K562 (cell line): ENCODE results near the gene SGPP2. TPM values are rescaled to one million over a fixed set of nuclear protein-coding genes. Genes with fewer than 3 reads are reported as not detected.

Experiments used
- CHD2 ChIP-seq: IDR thresholded peaks from 2 replicates; pipeline ENCODE4 v1.6.1; 2011; ENCODE audit warnings: low read depth, low read length
- DDX20 ChIP-seq: fragments of 450-650 bp; IDR thresholded peaks from 2 replicates; pipeline ENCODE4 v1.6.1; 2016; ENCODE audit warnings: missing genetic modification characterization, low read depth, mild to moderate bottlenecking, missing compliant biosample characterization, moderate library complexity
- DPF2 ChIP-seq: fragments of 450-650 bp; IDR thresholded peaks from 2 replicates; pipeline ENCODE4 v1.6.1; 2016
- EP400 ChIP-seq: fragments of 450-650 bp; IDR thresholded peaks from 2 replicates; pipeline ENCODE4 v1.6.1; 2017; ENCODE audit warnings: antibody characterized with exemption, mild to moderate bottlenecking, moderate library complexity
- GTF2E2 ChIP-seq: fragments of 200-800 bp; sonication (Bioruptor generic); IDR thresholded peaks from 2 replicates; pipeline ENCODE4 v1.6.1; 2016; ENCODE audit warnings: missing genetic modification characterization, missing compliant biosample characterization
- MAFF ChIP-seq: IDR thresholded peaks from 2 replicates; pipeline ENCODE4 v1.6.1; 2012; ENCODE audit warnings: low read length, improper control_type of control experiment
- MAFG ChIP-seq: fragments of 450-650 bp; conservative IDR thresholded peaks from 2 replicates; pipeline ENCODE4 v1.6.1; 2016; ENCODE audit warnings: missing genetic modification characterization, missing compliant biosample characterization
- MAFK ChIP-seq: IDR thresholded peaks from 2 replicates; pipeline ENCODE4 v1.6.1; 2011; ENCODE audit warnings: low read length, improper control_type of control experiment
- MCM5 ChIP-seq: fragments of 450-650 bp; IDR thresholded peaks from 2 replicates; pipeline ENCODE4 v1.6.1; 2016; ENCODE audit warnings: low read depth
- MECOM ChIP-seq: fragments of 250-450 bp; sonication (Bioruptor Pico); IDR thresholded peaks from 2 replicates; pipeline ENCODE4 v1.8.0; 2022; ENCODE audit warnings: inconsistent platforms
- MEIS2 ChIP-seq: fragments of 450-650 bp; IDR thresholded peaks from 2 replicates; pipeline ENCODE4 v1.6.1; 2014; ENCODE audit warnings: mild to moderate bottlenecking; ENCODE audit not compliant: partially characterized antibody
- MXI1 ChIP-seq: IDR thresholded peaks from 2 replicates; pipeline ENCODE4 v1.6.1; 2011; ENCODE audit warnings: low read depth, mild to moderate bottlenecking, improper control_type of control experiment, low read length
- NFE2 ChIP-seq: IDR thresholded peaks from 2 replicates; pipeline ENCODE4 v1.6.1; 2014; ENCODE audit warnings: antibody characterized with exemption, low read depth
- NFE2L1 ChIP-seq: fragments of 450-650 bp; IDR thresholded peaks from 2 replicates; pipeline ENCODE4 v1.6.1; 2016; ENCODE audit warnings: missing genetic modification characterization, low read depth, mild to moderate bottlenecking, missing compliant biosample characterization, moderate library complexity, borderline replicate concordance
- POLR2A ChIP-seq: fragments of 450-650 bp; conservative IDR thresholded peaks from 2 replicates; pipeline ENCODE4 v1.6.1; 2016
- RAD21 ChIP-seq, 2 experiments: fragments of 250-450 bp in 1 of 2; fragments of 450-650 bp in 1 of 2; sonication (Bioruptor Pico) in 1 of 2; formaldehyde crosslinking in 1 of 2; IDR thresholded peaks in 1 of 2; conservative IDR thresholded peaks in 1 of 2; 2 replicates each; pipeline versions ENCODE4 v1.4.0 to v1.8.0; 2020 to 2022; ENCODE audit warnings: mild to moderate bottlenecking in 2 of 2, moderate library complexity in 1 of 2
- SMARCA4 ChIP-seq: fragments of 450-650 bp; IDR thresholded peaks from 2 replicates; pipeline ENCODE4 v1.6.1; 2016
- ZBTB7A ChIP-seq: IDR thresholded peaks from 2 replicates; pipeline ENCODE4 v1.6.1; 2011; ENCODE audit warnings: low read depth, mild to moderate bottlenecking, low read length, moderate library complexity, borderline replicate concordance; ENCODE audit not compliant: control insufficient read depth
- ZNF274 ChIP-seq: IDR thresholded peaks from 2 replicates; pipeline ENCODE4 v1.6.1; 2011; ENCODE audit warnings: low read depth, mild to moderate bottlenecking, low read length, moderate library complexity, borderline replicate concordance
- ZNF316 ChIP-seq: fragments of 450-650 bp; IDR thresholded peaks from 2 replicates; pipeline ENCODE4 v1.6.1; 2016
- ZNF717 ChIP-seq: fragments of 250-450 bp; sonication (Bioruptor Pico); IDR thresholded peaks from 2 replicates; pipeline ENCODE4 v1.5.0; 2021
- polyA plus RNA-seq, 8 experiments: library from polyadenylated mRNA; depleted of rRNA in 4 of 8; stranded (reverse) in 5 of 8; unstranded in 3 of 8; fragments of >200 nt; fragmentation: Nextera tagmentation in 2 of 8; fragmentation: Illumina TruSeq in 1 of 8; extraction: Ambion mirVana in 2 of 8; extraction: Trizol in 1 of 8; gene quantifications; 2 replicates each; pipeline versions ENCODE4 v1.2.1 to v1.2.3, GENCODE V29; 2011 to 2014; ENCODE audit warnings: inconsistent platforms in 1 of 8, missing spikeins in 1 of 8
- total RNA-seq, 7 experiments: library from RNA; depleted of rRNA in 6 of 7; stranded (reverse); fragments of >200 nt in 6 of 7; fragmentation: Illumina TruSeq in 2 of 7; extraction: Trizol in 2 of 7; gene quantifications; 2 replicates each; pipeline versions ENCODE4 v1.2.1 to v1.2.3, GENCODE V29; 2011 to 2021; ENCODE audit warnings: low replicate concordance in 1 of 7
- TF ChIP-seq, protein P1 (sequence below): fragments of 250-450 bp; sonication (Bioruptor Pico); IDR thresholded peaks from 2 replicates; pipeline ENCODE4 v1.5.0; 2021; ENCODE audit warnings: mild to moderate bottlenecking, borderline replicate concordance
- TF ChIP-seq, protein P2 (sequence below): fragments of 250-450 bp; sonication (Bioruptor Pico); IDR thresholded peaks from 2 replicates; pipeline ENCODE4 v1.4.0; 2020; ENCODE audit warnings: mild to moderate bottlenecking, moderate library complexity, borderline replicate concordance
- TF ChIP-seq, protein P3 (sequence below): fragments of 450-650 bp; IDR thresholded peaks from 2 replicates; pipeline ENCODE4 v1.7.0; 2016; ENCODE audit warnings: borderline replicate concordance

The SGPP2 gene
- total and polyA plus RNA-seq, 9 of the 15 experiments (the other 6 are each of a cell fraction or from before 2014, with no cell fraction given): 0.01 to 0.04 TPM; not detected in 7

DNA sequence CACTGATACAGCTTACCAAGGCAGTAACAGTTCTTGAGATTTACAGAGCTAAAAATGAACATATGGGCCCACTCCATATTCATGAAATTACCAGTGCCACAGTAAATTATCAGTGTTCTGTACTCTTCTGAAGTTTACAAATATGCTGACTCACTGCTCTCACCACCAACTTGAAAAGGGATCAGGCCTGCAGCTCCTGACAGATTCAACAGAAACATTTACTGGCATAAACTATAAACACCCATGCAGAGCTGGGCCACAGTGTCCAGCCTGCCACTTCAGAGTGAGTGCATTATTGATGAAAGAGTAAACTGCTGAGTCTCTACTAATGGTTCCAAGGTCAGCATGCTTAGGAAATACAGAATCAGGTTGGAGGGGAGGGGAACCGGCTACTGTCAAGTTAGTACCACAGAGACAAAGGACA is 148.4 kb downstream of the SGPP2 start (continued):
- TF ChIP-seq, protein P1, sequence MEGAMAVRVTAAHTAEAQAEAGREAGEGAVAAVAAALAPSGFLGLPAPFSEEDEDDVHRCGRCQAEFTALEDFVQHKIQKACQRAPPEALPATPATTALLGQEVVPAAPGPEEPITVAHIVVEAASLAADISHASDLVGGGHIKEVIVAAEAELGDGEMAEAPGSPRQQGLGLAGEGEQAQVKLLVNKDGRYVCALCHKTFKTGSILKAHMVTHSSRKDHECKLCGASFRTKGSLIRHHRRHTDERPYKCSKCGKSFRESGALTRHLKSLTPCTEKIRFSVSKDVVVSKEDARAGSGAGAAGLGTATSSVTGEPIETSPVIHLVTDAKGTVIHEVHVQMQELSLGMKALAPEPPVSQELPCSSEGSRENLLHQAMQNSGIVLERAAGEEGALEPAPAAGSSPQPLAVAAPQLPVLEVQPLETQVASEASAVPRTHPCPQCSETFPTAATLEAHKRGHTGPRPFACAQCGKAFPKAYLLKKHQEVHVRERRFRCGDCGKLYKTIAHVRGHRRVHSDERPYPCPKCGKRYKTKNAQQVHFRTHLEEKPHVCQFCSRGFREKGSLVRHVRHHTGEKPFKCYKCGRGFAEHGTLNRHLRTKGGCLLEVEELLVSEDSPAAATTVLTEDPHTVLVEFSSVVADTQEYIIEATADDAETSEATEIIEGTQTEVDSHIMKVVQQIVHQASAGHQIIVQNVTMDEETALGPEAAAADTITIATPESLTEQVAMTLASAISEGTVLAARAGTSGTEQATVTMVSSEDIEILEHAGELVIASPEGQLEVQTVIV (CRISPR knock-in tag): no peak
- TF ChIP-seq CHD2 (no peak), MEIS2 (peak; percentile 50), NFE2L1 (tag) (peak; percentile 94), MAFG (tag) (peak; percentile 97), EP400 (no peak), MCM5 (no peak), MXI1 (no peak), ZNF274 (no peak), ZNF717 (CRISPR knock-in tag) (no peak), MECOM (CRISPR knock-in tag) (no peak), ZNF316 (peak; percentile 94), POLR2A (no peak), SMARCA4 (peak; percentile 64; the same call in 1 of the 2 replicates), NFE2 (peak; percentile 95), RAD21 (CRISPR knock-in tag; conservative IDR thresholded peaks at IDR 0.05 in 1 of 2, IDR thresholded peaks at IDR 0.05 in 1 of 2) (no peak), MAFK (peak; percentile 87), DDX20 (tag) (no peak), MAFF (peak; percentile 94), DPF2 (0 out of 2 replicates have a peak, but pooled peaks have one; percentile 35), GTF2E2 (tag) (no peak), ZBTB7A (no peak)
- TF ChIP-seq, protein P2, sequence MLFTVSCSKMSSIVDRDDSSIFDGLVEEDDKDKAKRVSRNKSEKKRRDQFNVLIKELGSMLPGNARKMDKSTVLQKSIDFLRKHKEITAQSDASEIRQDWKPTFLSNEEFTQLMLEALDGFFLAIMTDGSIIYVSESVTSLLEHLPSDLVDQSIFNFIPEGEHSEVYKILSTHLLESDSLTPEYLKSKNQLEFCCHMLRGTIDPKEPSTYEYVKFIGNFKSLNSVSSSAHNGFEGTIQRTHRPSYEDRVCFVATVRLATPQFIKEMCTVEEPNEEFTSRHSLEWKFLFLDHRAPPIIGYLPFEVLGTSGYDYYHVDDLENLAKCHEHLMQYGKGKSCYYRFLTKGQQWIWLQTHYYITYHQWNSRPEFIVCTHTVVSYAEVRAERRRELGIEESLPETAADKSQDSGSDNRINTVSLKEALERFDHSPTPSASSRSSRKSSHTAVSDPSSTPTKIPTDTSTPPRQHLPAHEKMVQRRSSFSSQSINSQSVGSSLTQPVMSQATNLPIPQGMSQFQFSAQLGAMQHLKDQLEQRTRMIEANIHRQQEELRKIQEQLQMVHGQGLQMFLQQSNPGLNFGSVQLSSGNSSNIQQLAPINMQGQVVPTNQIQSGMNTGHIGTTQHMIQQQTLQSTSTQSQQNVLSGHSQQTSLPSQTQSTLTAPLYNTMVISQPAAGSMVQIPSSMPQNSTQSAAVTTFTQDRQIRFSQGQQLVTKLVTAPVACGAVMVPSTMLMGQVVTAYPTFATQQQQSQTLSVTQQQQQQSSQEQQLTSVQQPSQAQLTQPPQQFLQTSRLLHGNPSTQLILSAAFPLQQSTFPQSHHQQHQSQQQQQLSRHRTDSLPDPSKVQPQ (CRISPR knock-in tag): no peak
- TF ChIP-seq, protein P3, sequence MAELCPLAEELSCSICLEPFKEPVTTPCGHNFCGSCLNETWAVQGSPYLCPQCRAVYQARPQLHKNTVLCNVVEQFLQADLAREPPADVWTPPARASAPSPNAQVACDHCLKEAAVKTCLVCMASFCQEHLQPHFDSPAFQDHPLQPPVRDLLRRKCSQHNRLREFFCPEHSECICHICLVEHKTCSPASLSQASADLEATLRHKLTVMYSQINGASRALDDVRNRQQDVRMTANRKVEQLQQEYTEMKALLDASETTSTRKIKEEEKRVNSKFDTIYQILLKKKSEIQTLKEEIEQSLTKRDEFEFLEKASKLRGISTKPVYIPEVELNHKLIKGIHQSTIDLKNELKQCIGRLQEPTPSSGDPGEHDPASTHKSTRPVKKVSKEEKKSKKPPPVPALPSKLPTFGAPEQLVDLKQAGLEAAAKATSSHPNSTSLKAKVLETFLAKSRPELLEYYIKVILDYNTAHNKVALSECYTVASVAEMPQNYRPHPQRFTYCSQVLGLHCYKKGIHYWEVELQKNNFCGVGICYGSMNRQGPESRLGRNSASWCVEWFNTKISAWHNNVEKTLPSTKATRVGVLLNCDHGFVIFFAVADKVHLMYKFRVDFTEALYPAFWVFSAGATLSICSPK: no peak
